Cerebellar cortex (tissue), 1 donor: ENCODE measurements around the gene PPP2R5B.

Experiments
- DNase-seq: peaks from one replicate; pipeline ENCODE4 v3.0.0-alpha.2; 2015; ENCODE audit warnings: low spot score

PPP2R5B gene

DNA sequence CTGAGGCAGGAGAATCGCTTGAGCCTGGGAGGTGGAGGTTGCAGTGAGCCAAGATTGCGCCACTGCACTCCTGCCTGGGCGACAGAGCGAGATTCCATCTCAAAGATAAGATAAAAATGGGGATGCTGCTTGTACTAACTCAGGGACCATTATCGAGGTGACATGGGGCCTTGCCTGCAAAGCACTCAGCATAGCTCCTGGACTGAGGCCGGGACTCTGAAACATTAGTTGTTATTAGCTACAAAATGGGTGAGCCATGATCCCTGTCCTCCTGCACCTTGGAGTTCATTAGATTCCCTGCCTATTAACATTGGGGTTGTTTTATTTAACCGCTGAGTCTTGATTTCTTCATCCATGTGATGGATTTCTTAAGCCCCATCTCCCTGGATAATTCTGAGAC lies 5.1 kb downstream of the PPP2R5B start:
- DNase-seq: no peak

DNA sequence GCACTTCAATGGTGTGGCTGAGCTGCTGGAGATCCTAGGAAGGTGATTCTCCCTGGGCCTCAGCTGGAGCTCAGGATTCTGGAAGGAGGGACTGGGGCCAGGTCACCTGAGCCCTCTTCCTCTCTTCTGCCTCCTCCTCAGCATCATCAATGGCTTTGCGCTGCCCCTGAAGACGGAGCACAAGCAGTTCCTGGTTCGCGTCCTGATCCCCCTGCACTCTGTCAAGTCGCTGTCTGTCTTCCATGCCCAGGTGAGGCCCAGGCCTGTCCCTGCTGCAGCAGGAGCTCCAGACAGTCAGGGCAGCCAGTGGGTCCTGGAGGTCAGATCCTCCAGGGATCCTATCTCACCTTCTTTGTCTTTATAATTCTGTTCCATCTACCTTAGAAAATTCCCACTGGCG lies 5.9 kb downstream of the PPP2R5B start:
- DNase-seq: no peak

DNA sequence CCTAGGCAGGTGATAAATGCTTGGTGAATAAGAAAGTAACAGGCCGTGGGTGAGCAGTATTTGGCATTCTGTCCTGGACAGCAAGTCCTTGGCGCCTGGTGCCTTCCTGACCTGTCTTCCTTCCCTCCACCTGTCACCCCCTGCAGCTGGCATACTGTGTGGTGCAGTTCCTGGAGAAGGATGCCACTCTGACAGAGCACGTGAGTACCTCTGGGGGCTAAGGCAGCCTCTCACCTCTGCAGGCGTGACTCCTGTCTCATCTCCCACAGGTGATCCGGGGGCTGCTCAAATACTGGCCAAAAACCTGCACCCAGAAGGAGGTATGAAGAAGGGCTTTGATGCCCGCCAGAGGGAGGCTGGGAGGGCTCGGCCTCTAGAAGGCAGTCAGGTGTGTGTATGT lies 6.8 kb downstream of the PPP2R5B start:
- no peak for DNase-seq

DNA sequence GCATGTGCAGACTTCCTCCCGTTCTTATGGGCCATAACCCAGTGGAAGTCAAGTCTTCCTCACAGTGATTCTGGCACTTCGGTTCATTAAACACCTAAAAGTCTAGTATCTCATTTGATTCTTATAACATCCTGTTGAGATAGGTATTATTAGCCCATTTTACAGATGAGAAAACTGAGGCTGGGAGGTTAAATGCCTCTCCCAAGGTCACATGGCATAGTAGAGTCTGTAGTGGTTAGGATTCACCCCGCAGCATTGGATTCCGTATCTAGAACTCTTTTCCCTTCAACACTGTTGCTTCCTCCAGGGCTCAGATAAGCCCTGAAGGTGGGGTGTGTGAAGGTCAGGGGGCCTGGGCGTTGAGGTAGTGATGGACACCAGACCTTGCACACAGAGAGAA lies 7.8 kb downstream of the PPP2R5B start:
- no peak for DNase-seq

DNA sequence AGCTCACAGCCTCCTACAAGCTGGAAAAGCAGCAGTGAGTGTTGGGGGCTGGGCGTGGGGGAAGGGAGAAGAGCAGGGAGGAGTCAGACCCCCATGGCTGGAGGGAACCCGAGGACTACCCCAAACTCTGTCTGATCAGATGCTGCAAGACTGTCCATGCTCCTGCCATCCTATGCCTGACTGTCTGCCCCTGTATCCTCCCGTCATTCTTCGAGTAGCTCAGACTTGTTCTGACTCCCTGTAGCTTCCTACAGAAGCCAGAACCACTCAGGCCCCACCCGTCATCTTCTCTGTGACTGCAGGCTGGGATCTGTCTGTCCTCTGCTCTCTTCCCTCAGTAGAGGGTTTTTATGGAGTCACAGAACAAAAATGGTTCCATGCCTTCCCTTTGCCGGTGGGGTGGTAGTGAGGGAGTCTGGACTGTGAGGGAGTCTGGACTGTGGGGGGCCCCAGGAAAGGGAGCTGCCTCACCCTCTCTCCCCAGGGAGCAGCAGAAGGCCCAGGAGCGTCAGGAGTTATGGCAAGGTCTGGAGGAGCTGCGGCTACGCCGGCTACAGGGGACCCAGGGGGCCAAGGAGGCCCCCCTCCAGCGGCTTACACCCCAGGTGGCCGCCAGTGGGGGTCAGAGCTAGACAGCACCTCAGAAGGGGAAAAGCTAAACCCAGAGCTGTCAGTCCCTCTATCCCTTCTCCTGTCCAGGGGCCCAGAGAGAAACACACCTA lies 8.9 kb downstream of the PPP2R5B start:
- DNase-seq: no peak

DNA sequence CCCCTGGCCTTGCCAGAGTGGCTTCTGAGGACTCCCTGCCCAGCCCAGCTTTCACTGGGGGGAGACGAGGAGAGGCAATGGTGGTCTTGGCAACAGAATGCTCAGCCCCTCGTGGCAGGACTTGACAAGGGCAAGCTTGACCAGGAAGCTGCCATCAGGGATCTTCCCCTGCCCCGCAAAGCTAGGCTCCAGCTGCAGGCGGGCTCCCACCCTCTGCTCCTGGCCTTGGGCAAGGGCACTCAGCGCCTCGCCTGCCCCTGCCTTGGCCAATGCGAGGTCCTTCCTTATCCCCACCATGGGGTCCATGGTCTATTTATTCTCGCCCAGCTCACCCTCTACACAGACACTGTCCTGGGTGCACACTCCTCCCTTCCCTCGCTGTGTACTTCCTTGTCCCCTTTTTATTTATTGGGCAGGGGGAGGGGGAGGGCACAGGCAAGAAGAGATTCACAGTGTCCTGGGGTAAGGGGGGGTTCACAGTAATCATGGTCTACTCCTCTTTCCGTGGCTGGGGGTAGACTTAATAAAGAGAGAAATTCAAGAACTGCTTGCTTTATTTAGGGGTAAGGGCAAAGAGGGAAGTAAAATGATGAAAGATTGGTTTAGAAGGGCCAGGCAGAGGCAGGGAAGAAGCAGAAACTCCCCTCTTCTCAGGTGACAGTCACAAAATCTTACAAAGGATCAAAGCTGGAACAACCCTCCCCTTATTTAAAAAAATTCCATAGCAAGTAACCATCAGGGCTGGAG lies 9.6 kb downstream of the PPP2R5B start:
- DNase-seq: no peak

DNA sequence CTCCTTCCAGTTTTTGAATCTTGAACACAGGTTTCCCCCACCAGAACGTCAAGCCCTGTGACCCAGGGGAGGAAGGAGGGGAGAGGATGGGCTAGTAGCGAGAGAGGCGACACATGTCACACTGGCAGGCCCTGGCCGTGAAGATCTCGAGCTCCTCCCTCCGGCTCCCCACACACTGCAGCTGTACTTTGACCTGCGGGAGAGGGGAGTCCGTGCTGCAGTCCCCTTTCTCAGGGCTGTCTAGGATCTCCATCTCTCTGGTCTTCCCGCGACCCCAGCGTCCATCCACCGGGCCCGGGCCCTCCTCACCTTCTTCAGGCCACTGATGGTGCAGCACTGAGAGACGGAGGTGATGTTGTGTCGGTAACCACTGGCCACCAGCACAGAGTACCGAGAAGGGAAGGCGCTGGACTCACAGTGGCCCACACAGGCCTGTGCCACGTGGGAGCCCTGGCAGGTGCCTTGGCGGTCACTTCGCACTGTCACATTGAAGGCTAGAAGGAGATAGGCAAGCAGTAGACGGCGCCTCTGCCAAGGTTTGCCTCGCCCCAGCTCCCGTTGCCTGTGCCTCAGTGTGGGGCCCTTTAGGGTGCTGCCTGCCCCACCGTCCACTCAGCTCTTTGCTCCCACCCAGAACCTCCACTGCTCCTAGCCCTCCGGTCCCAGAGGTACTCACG lies 10.3 kb downstream of the PPP2R5B start:
- DNase-seq: peak; percentile 25

DNA sequence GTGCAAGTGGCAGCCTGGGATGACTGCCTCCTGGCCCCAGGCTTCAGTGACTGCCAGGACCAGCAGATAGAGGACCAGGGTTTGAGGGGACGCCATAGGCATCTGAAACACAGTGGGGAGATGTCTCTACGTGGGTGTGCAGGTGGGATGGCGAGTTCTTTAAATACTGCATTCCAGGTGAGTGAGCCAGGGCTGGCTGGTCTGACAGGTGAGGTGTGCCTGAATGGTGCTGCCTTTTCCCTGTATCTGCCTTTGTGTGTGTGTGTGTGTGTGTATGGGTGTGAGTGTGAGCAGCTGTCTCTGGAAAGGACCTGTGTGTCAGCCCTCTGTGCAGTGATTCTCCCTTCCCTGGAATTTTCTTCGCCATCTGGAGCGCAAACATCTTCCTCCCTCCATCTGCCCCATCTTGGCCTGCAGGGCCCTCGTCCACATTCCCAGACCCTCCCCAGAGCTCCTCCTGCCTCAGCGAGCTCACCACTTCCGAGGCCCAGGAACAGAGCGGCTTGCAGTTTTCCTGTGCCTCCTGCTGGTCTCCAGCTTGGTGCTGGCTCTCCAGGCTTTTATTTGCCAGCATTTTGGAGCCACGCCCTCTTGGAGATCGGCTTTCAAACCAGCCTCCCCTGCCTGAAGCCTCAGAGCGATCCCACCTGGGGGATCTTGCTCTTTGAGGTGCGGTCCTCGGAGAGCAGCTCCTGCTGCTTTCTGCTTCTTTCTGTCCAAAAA lies 11.0 kb downstream of the PPP2R5B start, which contains the start of gene GPHA2:
Gene GPHA2 (minus strand): TSS at position 535 of the 723 bp plus-strand sequence. CDS start 433 bp downstream, at position 102.
- DNase-seq: peak; percentile 72

DNA sequence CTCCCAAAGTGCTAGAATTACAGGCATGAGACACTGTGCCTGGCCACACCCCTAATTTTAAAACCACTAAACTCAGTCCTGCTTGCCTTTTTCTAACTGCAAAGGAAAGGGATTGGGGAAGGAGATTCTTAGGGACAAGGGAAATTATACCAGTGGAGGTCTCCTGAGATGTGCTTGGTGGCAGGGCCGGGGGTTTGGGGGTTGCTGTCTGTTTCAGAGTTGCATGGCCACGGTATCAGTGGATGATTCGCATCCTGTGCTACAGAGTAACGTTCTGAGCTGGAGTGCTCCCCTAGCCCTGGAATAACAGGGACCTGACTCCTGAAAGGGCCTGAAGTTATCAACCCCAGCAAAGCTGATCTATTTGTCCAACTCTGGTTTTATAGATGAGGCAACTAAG lies 12.1 kb downstream of the PPP2R5B start:
- DNase-seq: no peak

DNA sequence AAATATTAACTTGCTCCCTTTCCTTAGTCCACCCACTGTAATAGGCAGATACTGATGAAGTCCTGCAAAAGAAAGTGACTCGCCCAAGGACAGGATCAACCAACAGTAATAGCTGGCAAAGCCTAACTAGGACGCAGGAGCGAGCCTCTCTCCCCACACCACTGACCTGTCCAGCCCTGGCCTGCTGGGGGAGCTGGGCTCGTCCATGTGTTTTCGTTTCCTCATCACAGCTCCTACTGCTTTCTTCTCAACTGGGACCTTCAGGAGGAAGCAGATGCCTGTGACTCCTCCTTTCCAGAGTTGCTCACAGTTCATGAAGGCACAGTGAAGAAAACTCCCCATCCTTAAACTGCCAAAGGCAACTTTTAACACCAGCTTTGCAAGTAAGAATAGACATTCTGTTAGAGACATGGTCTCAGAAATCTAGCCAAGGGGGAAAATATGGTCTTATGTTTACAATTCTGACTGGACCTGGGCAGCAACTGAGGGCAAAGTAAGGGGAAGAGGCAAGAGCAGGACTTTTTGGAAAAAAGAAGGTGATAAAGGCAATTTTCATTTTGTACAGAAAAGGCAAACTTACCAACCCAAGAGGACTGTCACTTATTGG lies 22.8 kb downstream of the PPP2R5B start:
- no peak for DNase-seq

DNA sequence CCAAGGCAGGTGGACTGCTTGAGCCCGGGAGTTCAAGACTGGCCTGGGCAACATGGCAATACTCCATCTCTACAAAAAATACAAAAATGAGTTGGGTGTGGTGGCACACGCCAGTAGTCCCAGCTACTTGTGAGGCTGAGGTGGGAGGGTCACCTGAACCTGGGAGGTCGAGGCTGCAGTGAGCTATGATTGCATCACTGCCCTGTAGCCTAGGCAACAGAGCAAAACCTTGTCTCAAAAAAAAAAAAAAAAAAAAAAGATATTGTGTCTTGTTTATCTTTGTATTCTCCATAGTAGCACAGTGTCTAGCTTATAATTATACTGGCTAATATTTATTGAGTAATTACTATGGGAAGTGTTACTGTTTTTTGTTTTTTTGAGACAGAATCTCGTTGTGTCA lies 27.0 kb downstream of the PPP2R5B start:
- no peak for DNase-seq

DNA sequence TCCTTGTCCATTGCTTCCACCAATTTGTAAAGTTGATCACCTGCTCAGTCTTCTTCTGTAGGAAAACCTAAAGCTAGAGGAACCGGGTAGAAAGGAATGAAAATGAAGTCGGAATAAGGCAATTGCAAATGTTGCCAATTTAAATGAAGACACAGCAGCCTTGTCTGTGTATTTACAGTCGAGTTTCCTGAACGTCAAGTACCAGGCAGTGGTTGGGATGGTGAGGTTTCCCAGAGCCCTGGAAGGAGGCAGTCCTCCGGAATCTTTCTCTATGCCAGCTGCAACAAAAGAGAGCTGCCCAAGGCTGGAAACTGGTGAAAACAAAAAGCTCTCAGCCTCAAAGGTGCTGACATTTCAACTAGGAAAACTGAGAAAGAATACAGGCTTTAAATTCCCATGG lies 29.7 kb downstream of the PPP2R5B start:
- no peak for DNase-seq

DNA sequence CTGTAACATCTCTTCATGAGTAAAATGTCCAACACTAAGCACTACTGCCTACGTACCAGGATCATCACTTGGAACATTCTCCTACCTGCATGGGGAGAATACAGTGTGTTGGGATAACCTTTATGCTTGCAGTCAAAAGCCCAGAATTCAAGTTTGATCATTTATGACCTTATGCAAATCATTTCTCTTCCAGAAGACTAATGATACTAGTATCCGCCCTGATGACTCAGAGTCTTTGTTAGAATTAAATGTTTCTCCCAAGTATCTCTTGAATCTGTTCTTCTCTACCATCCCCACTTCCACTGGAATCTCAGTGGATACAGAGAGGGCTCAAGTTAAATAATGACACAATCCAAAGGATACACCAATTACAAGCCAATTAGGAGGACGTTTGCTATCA lies 35.0 kb downstream of the PPP2R5B start:
- DNase-seq: no peak

DNA sequence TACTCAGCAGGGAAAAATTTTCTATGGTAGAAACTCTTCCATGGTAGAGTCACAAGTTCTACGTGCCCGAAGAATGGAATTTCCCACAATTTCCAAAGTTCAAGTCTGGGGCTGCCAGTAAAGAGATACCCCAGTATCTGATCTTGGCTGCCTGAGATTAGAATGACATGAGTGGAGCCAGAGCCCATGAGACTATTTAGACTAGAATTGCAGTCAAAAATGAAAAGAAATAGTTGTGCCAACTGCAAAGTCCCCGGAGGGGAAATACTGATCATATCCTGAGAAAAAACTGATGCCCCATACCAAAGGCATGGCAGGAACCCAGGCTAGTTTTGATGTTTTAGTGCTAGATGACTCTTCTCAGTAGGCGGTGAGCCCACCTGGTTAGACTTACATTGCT lies 36.2 kb downstream of the PPP2R5B start:
- DNase-seq: no peak

DNA sequence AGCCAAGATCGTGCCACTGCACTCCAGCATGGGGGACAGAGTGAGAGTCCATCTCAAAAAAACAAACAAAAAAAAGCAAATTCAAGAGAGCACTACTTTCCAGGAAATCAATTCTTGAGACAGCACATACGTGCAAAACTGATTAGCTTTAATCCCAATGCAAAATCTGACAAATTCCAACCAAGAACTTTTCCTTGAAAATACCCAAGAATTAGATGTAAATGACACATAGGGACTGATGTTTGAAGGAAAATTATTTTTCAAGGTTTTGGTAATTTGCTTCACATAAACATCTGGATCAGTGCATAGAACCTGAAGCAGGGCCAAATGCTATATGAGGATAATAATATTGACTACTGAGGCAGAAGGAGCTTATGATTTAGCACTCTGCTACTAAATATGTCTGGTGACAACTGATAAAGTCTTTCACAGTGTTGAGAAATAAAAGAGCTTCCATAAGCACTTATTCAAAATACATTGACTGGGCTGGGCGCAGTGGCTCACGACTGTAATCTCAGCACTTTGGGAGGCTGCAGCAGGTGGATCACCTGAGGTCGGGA lies 38.7 kb downstream of the PPP2R5B start:
- no peak for DNase-seq

DNA sequence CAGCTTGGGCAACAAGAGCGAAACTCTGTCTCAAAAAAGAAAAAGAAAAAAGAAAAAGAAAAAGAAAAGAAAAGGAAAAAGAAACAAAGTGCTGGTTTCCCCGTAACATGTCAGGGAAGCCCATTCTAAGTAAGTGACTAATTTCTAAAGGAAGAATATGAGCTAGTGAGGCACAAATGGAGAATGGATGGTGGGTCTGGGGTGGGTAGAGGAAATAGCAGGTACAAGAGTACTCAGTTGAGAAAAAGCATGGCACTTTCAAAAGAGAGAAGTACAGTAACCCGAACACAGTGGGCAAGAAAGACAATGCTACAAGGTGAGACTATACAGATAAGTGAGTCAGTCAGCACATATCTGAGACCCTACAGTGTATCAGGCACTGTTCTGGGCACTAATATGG lies 42.9 kb downstream of the PPP2R5B start:
- no peak for DNase-seq

DNA sequence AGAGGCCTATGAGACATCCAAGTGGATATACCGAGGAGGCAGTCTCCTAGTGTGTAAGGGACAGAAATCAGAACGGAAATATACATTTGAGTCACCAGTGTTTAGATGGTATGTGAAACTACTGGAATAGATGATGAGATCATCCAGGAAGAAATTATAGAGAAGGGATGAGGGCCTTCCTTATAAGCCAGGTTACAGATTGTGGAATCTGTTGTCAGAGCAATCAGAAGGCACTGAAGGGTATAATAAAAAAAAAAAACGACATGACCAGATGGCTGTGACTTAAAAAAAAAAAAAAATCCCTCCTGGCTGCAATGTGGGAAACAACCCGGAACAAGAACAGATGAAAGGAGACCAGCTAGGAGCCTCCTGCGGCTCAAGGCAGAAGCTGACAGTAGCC lies 44.7 kb downstream of the PPP2R5B start:
- DNase-seq: peak; percentile 90

DNA sequence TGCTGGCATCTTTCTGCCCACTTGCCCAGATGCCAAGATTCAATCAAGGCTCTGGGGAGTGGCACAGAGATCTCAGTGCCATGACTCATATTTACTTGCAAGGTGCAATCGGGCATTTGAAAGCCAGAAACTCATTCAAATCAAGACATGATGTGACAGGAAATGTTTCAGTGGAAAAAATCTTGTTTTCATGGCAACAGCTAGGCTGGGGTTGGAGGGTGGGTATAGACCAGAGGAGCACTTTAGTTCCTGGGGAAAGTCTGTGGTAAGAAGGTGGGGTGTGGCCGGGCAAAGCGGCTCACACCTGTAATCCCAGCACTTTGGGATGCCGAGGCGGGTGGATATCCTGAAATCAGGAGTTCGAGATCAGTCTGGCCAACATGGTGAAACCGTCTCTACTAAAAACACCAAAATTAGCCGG lies 46.3 kb downstream of the PPP2R5B start:
- DNase-seq: no peak

DNA sequence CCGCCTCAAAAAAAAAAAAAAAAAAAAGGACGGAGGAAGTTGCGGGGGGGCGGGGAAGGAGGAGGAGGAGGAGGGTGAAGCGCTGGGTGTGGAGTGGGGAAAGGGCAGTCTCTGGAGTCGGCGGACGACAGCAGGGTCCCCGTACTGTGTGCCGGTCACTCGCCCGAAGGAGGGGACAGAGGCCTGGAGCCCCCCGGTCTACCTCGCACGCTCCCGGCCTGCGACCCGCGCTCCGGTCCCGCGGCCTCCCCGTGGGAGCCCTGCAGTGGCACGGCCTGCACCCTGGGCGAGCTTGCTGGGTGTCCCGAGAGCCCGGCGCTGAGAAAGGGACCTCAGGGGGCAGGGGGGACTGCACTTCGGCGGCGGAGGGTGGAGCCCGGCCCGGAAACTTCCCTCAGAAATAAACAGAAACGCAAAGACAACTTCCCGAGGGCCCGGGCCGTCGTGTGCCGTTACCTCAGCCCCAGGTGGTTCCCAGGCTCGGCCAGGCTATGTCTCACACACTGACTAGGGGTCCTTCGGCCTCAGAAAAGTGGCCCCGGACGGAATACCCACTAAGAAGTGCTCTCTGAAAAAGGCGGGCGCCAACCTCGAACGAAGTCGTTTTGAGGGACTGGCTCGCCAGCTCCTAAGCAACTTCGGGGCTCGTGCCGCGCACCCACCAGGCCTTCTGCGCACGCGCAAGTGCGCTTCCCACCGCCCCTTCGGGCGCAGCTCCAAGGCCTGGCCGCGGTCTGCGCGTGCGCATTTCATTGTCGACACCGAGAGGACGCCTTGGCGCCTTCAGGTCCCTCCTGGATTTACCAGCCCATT lies 47.1 kb downstream of the PPP2R5B start, which contains the start of gene MAJIN:
Gene MAJIN (minus strand): TSS at position 688 of the 813 bp plus-strand sequence. CDS start 12,703 bp downstream, outside the sequence.
- DNase-seq: peak; percentile 79

DNA sequence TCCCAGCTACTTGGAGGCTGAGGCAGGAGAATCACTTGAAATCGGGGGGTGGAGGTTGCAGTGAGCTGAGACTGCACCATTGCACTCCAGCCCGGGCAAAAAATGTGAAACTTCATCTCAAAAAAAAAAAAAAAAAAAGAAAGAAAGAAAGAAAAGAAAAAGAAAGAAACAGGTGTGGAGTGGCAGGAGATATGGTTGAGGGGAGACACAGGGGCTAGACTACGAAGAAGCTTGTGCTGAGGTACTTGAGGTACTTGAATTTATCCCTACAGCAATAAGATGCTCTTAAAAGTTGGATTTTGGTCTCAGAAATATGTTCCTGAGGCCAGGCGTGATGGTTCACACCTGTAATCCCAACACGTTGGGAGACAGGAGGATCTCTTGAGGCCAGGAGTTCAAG lies 49.6 kb downstream of the PPP2R5B start:
- DNase-seq: no peak

DNA sequence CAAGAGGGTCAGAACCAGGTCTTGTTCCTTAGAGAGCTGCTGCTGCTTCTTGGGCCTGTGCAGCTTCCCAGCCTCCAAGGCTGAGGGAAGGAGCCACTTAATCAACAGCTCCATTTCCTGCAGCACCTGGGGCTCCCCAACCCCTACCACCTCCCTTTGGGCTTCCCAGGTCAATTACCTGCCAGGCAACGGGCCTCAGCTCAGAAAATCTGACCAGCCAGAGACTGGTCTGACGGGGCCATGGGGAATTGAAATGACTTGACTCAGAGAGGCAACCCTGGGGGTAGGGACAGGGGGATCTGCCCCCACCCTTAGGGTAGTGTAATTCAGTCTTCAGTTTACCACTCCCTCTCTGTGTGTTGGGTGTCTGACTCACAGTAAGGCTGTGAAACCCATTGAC lies 52.2 kb downstream of the PPP2R5B start:
- DNase-seq: no peak
